ENCODE measurements around the gene SPAG6. TPM values are rescaled to one million over a fixed set of nuclear protein-coding genes. Genes with fewer than 3 reads are reported as not detected.

The SPAG6 gene
- total and polyA plus RNA-seq, 2 experiments from 2014 or later = 0.21 TPM; not detected in 1

GRCh38 chr10:22435650-22436049 lies 90.4 kb downstream of the SPAG6 start (continued):
- TF ChIP-seq NANOG (IDR thresholded peaks at IDR 0.05; ENCODE audit: borderline replicate concordance) (no peak), ZNF331 (CRISPR knock-in tag; IDR thresholded peaks at IDR 0.05; ENCODE audit: low read depth) (no peak), CREB1 (CRISPR knock-in tag; IDR thresholded peaks at IDR 0.05; ENCODE audit: low read depth) (no peak), REST (IDR thresholded peaks at IDR 0.05; ENCODE audit: unreplicated experiment) (no peak), EZH2phosphoT487 (IDR thresholded peaks at IDR 0.05; ENCODE audit: unreplicated experiment) (no peak)

GRCh38 chr10:22436526-22436892 lies 91.2 kb downstream of the SPAG6 start:
- Histone ChIP-seq H3K27me3 (ENCODE audit: insufficient read depth) (peaks cover 74% of the 10 kb centered on the region), H3K27ac (ENCODE audit: low read depth) (no peak overlapping the region), H3K79me2 (replicated peaks; ENCODE audit: insufficient read depth) (no peaks in the 10 kb centered on the region), H3K9me2 (ENCODE audit: insufficient read depth) (no peaks in the 10 kb centered on the region), H3K36me3 (ENCODE audit: insufficient read depth) (no peaks in the 10 kb centered on the region), H3F3A (replicated peaks; ENCODE audit: low read depth) (peaks cover 10% of the 10 kb centered on the region; the same call in 1 of the 2 replicates), H3K4me3 (peak overlapping the region; percentile 78), H3K4me1 (ENCODE audit: insufficient read depth) (peaks cover 14% of the 10 kb centered on the region), H4K20me1 (replicated peaks; ENCODE audit: insufficient read depth) (0 out of 2 replicates have a peak, but pooled peaks cover 12% of the 10 kb centered on the region), H2AFZ (peak overlapping the region; percentile 98), H3K4me2 (peak overlapping the region; percentile 87)
- no peaks in the 10 kb centered on the region for H3K36me3 Mint-ChIP-seq (ENCODE audit: low read depth)
- H3K4me1 Mint-ChIP-seq = peaks cover 14% of the 10 kb centered on the region
- ATAC-seq = no peak; the same call in 2 of the 3 replicates
- no peaks in the 10 kb centered on the region for H3K9me3 Mint-ChIP-seq
- TF ChIP-seq ZNF331 (CRISPR knock-in tag; IDR thresholded peaks at IDR 0.05; ENCODE audit: low read depth) (no peak), EZH2 (IDR thresholded peaks at IDR 0.05; ENCODE audit: low read depth, unreplicated experiment) (no peak), CREB1 (CRISPR knock-in tag; IDR thresholded peaks at IDR 0.05; ENCODE audit: low read depth) (no peak), EZH2phosphoT487 (IDR thresholded peaks at IDR 0.05; ENCODE audit: unreplicated experiment) (no peak), ETS1 (IDR thresholded peaks at IDR 0.05) (no peak)
- H3K27me3 Mint-ChIP-seq (ENCODE audit: insufficient read depth, low read depth, poor library complexity) = peaks cover 49% of the 10 kb centered on the region
- DNase-seq (ENCODE audit: low spot score) = no peak
- no peak overlapping the region for H3K27ac Mint-ChIP-seq
- H3K4me3 Mint-ChIP-seq = peak overlapping the region; percentile 52
